Subcutaneous adipose tissue (tissue), 4 donors: Measurements from ENCODE around the gene KYNU. TPM values are rescaled to one million over a fixed set of nuclear protein-coding genes. Genes with fewer than 3 reads are reported as not detected.

Source experiments
- CTCF ChIP-seq: fragments of 450-650 bp; IDR thresholded peaks from one replicate; pipeline ENCODE4 v1.5.1; 2016; ENCODE audit warnings: low read depth, mild to moderate bottlenecking, control low read depth, antibody characterized with exemption, moderate library complexity
- total RNA-seq, 4 donors: library from RNA; depleted of rRNA; stranded (reverse); fragments of >200 nt; gene quantifications; one replicate each; pipeline ENCODE4 v1.1.0, GENCODE V29; 2016

Gene KYNU
- total RNA-seq, 4 donors from 2014 or later, result 3.4 to 38.9 (median 10.5) TPM

GRCh38 chr2:142954493-142954892 is 77.0 kb downstream of the KYNU start:
- TF ChIP-seq CTCF, result no peak

GRCh38 chr2:142957144-142957543 is 79.7 kb downstream of the KYNU start:
- no peak for TF ChIP-seq CTCF

GRCh38 chr2:142961202-142961601 is 83.7 kb downstream of the KYNU start:
- no peak for TF ChIP-seq CTCF

- no peak for TF ChIP-seq CTCF
Measured at GRCh38 chr2:142965443-142965842, 88.0 kb downstream of the KYNU start.

GRCh38 chr2:142966284-142966683 is 88.8 kb downstream of the KYNU start:
- no peak for TF ChIP-seq CTCF

- no peak for TF ChIP-seq CTCF
Measured at GRCh38 chr2:142967060-142967459, 89.6 kb downstream of the KYNU start.

- no peak for TF ChIP-seq CTCF
Measured at GRCh38 chr2:142973160-142973821, 95.8 kb downstream of the KYNU start.
